HG03521 (cell line): ENCODE results near the gene KCNK10.

Source experiments
- ATAC-seq: cut with Tn5 transposase; IDR thresholded peaks from one replicate; pipeline ENCODE4 v1.9.1; 2021; ENCODE audit warnings: mild to moderate bottlenecking, moderate library complexity; ENCODE audit not compliant: unreplicated experiment

The KCNK10 gene

GRCh38 chr14:88323086-88323522, at the start of gene KCNK10:
Gene KCNK10, minus strand, starts transcription at chr14:88323269. Its CDS starts 471 bp downstream, at chr14:88322798.
- peak; percentile 11 for ATAC-seq

DNA sequence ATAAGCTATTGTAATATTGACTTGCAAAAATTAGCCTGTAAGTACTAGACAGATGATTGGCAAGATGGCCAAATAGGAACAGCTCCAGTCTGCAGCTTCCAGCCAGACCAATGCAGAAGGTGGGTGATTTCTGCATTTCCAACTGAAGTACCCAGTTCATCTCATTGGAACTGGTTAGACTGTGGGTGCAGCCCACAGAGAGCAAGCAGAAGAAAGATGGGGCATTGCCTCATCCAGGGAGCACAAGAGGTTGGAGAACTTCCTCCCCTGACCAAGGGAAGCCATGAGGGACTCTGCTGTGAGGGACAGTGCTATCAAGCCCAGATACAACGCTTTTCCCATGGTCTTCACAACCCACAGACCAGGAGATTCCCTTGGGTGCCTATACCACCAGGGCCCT, 46.4 kb upstream of the KCNK10 start:
- no peak for ATAC-seq

DNA sequence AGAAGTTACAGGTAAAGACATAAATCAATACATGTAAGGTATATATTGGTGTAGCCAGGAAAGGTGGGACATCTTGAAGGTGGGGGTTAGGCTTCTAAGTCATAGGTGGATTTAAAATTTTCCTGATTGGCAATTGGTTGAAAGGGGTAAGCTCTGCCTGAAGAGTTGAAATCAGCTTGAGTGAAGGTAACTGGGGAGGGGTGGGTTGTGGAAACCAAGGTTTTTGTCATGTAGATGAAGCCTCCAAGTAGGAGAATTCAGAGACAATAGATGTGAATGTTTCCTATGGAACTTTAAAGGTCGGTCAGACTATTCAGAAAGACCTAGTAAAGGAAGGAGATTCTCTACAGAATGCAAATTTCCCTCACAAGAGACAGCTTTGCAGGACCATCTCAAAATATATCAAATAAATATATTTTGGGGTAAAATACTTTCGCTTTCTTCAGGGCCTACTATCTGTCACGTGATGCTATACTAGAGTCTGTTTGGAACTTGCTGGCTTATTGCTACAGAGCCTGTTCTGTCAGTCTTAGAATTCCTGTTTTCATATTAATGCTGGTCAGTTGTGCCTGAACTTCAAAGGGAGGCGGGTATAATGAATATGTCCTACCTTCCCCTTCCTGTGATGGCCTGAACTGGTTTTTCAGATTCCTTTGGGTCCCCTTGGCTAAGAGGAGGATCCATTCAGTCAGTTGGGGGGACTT, 41.8 kb upstream of the KCNK10 start:
- ATAC-seq: no peak

DNA sequence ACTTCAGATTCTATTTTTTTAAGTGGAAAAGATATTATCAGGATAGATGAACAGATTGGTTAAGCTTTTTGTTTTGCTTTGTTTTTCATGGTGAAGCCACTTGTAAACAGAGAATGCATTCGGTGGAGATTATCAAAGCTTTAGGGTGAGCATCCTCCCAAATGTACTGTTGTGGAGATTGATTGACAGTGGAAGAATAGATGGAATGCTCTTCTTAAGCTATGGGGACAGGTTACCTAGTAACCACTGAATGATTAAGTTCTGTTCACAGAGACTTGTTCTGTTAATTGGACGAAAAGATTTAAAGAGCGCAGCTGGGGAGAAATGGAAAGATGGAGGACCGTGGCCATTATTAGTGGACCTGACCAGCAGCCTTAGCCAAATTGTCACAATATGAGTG, 40.6 kb upstream of the KCNK10 start:
- no peak for ATAC-seq

- ATAC-seq: no peak
Measured at GRCh38 chr14:88359500-88359899, 36.4 kb upstream of the KCNK10 start.

DNA sequence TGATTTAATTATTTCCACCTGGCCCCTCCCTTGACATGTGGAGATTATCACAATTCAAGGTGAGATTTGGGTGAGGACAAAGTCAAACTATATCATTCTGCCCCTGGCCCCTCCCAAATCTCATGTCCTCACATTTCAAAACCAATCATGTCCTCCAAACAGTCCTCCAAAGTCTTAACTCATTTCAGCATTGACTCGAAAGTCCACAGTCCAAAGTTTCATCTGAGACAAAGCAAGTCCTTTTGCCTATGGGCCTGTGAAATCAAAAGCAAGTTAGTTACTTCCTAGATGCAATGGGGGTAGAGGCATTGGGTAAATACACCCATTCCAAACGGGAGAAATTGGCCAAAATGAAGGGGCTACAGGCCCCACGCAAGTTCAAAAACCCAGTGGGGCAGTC, 31.3 kb upstream of the KCNK10 start:
- no peak for ATAC-seq

DNA sequence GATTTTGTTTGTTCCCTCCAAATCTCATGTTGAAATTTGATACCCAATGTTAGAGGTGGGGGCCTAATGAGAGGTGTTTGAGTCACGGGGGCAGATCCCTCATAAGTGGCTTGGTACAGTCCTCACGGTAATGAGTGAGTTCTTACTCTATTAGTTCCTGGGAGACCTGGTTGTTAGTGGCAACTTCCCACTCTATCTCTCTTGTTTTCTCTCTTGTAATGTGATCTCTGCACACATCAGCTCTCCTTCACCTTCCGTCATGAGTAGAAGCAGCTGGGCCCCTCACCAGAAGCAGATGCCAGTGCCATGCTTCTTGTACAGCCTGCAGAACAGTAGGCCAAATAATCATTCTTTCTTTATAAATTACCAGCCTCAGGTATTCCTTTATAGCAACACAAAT, 29.6 kb upstream of the KCNK10 start:
- no peak for ATAC-seq

DNA sequence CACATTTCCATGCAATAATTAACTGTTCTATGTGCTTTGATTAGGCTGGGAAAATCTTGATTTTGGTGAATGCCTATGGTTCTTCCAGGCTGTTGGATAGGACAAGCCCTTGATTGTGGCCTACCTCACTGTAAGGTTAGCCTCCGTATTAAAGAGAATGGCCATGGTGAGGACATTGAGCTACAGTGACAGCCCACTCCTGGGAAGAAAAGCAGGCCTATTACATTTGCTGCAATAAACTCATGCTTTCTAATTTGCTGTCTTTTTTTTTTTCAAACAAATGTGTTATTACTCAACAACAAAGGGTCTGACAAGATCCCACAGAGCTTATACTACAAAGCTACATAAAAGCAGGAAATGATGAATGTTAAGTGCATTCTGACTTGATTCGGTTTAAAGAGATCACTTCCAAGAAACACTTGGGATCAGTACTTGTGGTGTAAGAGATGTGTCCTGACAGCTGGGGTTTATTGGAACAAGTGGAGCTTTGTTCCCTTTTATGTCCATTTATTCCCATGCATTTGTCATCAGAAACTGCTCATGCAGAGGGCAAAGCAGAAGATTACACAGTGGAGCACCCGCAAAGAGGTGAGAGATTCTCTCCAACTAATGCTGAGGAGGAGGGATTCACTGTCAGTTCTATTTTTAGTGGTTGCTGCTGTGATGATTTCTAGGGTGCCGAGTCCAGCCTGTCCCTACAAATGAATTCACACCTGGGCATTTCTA, 29.1 kb upstream of the KCNK10 start:
- ATAC-seq: no peak

- ATAC-seq: no peak
Measured at GRCh38 chr14:88348546-88348945, 25.5 kb upstream of the KCNK10 start.

DNA sequence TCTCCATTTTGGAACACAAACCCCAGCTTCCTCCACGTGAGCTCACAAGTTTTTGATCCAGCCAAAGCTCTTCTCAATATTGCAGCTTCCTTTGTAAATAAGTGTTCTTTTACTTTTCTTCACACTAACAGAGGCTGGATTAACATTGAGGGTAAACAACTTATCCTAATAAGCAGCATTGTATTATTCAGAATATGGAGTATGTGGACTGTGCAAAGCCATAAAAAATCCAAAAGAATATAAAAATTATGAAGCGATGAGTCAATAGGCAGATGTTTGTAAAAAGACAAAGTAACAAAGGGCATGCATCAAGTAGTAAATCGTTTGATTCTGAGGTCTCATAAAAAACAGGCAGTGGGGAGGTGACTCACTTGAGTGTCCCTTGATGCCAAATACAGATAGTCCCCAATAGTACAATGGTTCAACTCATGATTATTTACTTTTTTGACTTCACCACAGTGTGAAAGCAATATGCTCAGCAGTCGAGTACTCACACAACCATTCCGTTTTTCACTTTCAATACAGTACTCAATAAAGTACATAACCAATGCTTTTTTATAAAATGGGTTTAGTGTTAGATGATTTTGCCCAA, 23.1 kb upstream of the KCNK10 start:
- no peak for ATAC-seq

- ATAC-seq: no peak
Measured at GRCh38 chr14:88342980-88343379, 19.9 kb upstream of the KCNK10 start.

- ATAC-seq: no peak
Measured at GRCh38 chr14:88340357-88340756, 17.3 kb upstream of the KCNK10 start.

- ATAC-seq: no peak
Measured at GRCh38 chr14:88333036-88333435, 10.0 kb upstream of the KCNK10 start.

DNA sequence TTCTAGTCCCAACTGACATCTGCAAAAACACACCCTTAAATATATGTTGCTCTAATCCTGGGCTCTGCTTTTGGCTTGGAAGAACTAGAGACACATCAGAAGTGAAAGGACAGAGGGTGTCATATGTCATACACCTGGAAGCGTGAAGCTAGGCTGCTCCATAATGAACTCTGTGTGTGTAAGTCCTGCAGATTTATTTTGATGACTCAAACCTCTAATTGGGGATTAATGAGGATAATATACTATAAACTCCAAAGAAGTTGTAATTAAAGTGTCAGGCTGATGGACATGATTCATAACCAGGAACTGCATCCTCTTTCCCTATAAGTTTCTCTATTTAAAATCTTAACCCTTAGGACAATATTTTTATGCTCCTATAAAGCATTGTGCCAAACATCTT, 4.4 kb upstream of the KCNK10 start:
- ATAC-seq: no peak

DNA sequence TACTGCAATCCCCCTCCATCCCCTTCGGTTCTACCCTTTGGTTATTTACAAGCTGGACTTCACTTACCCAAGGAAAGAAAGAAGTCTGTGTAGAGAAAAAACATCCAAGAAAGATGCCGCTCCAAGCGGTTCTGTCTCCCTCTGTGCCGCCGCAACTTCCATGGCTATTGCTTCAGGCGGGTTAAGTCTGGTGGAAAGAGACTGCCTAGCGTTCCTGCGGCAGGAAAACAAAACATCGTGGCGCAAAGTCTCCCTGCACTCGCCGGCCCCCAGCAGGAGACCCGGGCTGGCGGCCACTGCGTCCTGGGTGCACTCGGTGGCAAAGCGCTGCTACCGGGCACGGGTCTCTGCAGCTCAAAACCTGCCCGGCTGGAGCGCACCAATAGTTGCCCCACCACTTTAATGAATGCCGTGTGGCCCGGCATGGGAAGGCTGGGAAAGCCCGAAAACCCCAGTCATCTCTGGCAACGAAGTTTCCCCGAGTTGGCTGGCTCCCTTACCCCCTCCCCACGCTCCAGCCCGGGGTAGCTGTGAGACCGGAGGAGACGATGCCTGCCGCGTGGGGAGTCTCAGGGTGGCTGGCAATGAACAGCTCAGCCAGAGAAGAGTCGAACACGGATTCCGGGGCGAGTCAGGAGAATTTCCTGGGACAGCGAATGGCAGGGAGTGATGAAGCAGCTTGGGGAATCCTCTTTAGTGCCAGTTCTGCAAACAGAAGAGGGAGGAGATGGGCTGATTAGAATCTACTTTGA, 3.5 kb upstream of the KCNK10 start:
- ATAC-seq: no peak

DNA sequence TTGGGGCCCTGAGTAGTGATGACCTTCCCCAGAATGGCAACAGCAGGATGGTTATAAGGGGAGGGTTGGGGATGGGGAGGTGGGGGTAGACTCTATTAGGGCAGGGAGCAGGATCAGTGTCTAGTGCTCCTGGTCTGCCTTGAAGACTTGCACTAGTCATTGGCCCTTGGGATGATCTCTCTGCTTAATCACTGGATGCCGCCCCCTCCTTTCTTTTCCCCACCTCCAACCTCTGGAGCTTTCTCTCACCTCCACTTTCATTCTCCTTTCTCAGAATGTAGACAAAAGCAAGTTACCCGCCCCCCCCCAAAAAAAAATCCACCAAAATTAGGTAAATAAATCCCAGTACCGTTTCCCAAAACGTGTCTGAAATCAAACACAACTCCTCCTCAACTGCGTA, 2.8 kb upstream of the KCNK10 start:
- ATAC-seq: no peak

DNA sequence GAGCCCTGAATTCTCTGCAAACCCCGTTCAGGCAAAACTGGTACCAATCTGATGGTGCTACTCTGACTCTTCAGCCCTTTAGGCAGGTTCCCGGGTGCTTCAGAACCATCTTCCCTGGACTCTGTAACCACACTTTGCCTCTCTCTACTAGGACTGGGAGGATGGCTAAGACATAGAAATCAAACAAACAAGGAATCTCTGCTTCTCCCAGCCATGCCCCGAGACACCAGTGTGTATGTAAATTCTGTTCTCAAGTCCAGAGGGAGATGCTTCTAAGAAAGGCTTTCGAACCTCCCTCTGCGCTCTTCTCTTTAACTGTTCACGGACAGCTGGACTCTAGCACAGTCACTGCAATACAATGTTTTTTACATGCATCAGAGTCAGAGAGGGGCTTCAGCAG, 1.9 kb upstream of the KCNK10 start:
- ATAC-seq: no peak

GRCh38 chr14:88324491-88324890, 1.4 kb upstream of the KCNK10 start:
- ATAC-seq: no peak

DNA sequence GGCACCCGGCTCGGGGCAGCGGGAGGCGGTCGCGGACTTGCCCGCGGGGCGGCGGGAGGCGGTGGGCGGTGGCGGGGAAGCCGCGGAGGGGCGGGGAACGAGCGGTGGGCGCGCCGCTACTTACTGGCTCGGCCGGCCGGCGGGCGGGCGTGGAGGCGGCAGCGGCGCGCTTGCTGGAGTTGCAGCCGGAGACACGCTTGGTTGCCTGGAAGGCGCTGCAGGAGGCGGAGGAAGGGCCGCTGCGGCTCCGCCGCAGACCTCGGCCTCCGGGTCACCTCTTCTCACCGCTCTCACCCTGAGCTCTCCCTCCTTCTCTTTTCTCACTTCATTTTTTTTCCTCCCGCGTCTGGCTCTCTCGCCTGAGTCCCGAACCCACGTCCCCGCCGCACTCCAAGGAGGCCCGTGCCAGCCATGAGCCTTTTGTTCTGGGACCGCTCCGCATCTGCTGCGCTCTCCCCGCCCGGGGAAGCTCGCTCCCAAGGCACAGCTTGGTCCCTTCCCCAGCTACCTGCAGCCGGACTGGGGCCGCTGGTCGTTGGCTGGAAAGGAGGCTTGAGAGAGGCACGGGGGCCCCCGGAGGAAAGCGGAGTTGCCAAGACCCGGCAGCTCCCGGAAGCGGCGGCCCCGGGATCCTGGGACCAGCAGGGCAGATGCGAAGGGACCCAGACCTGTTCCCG, 592 bp upstream of the KCNK10 start:
- ATAC-seq: peak; percentile 70

DNA sequence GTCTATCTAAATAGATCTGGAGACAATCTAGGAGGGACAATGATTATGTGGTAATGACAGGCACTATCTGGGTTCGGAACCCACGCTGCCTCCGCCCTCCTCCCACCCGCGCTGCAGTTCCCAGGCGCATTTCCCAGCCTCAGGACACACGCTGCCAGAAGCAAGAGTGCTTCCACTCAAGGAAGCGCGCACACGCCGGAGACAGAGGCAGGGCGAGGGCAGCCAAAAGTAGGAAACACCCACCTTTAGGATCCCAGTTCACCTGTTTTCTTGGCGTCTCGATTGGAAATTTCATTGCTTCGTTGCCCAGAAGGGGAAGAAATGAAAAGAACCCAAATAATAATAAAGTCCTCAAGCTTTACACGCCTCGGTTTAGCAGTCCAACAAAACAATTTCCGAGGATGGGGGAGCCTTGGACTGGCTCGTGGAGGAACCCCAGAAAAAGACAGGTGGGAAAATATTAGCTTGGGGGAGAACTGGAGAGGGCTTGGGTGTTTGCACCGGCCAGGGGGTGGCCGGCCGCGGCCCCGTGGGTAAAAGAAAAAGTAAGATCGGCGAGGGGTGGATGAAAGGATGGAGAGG, 474 bp downstream of the KCNK10 start:
- no peak for ATAC-seq
